Mesothelial cell of epicardium (in vitro differentiated cells): ENCODE results near the gene TMEM52. TPM values are rescaled to one million over a fixed set of nuclear protein-coding genes. Genes with fewer than 3 reads are reported as not detected.

Source experiments
- DNase-seq, 2 experiments: peaks; one replicate each; pipeline ENCODE4 v3.0.0; 2021; ENCODE audit warnings: low spot score in 2 of 2; ENCODE audit not compliant: unreplicated experiment in 2 of 2
- H3K27ac Mint-ChIP-seq: 2 replicates; pipeline ENCODE4 v1.8.0; 2021; ENCODE audit warnings: mixed read lengths
- H3K27me3 Mint-ChIP-seq: 2 replicates; pipeline ENCODE4 v1.8.0; 2021; ENCODE audit warnings: low read depth, mixed read lengths
- H3K36me3 Mint-ChIP-seq: 2 replicates; pipeline ENCODE4 v1.8.0; 2021; ENCODE audit warnings: mixed read lengths
- H3K4me1 Mint-ChIP-seq: 2 replicates; pipeline ENCODE4 v1.8.0; 2021; ENCODE audit warnings: mixed read lengths
- H3K4me3 Mint-ChIP-seq: 2 replicates; pipeline ENCODE4 v1.8.0; 2021; ENCODE audit warnings: mild to moderate bottlenecking, moderate library complexity, mixed read lengths
- H3K9me3 Mint-ChIP-seq: 2 replicates; pipeline ENCODE4 v1.8.0; 2021; ENCODE audit warnings: mixed read lengths
- CTCF ChIP-seq: fragments of 200-600 bp; sonication (generic); IDR thresholded peaks from one replicate; pipeline ENCODE4 v1.5.0; 2021; ENCODE audit warnings: antibody characterized with exemption; ENCODE audit not compliant: unreplicated experiment
- total RNA-seq: library from RNA; stranded (reverse); gene quantifications from 3 replicates; pipeline ENCODE4 v1.2.1, GENCODE V29; 2021

TMEM52 gene
- total RNA-seq = 2.1 to 2.8 TPM (median 2.5 TPM) in 3 replicates

- DNase-seq = no peak
- peak within 1 kb of the TSS; percentile 51 for H3K4me3 Mint-ChIP-seq
- TF ChIP-seq CTCF = no peak
Measured at GRCh38 chr1:1918901-1919303, at the start of gene TMEM52. TSS of gene TMEM52 (minus strand) at chr1:1919279. CDS start at chr1:1919265, 14 bp downstream.

GRCh38 chr1:1967879-1968278, 48.8 kb upstream of the TMEM52 start:
- Mint-ChIP-seq H3K27me3 (peaks cover 6% of the 10 kb centered on the region), H3K27ac (no peak overlapping the region), H3K4me3 (no peak overlapping the region), H3K9me3 (no peaks in the 10 kb centered on the region), H3K4me1 (no peaks in the 10 kb centered on the region), H3K36me3 (no peaks in the 10 kb centered on the region)
- DNase-seq = no peak
- no peak for TF ChIP-seq CTCF

More at GRCh38 chr1:1918901-1919303, at the start of gene TMEM52:
- Mint-ChIP-seq H3K4me1 (no peaks in the 10 kb centered on the region), H3K9me3 (no peaks in the 10 kb centered on the region), H3K27ac (no peak within 1 kb of the TSS), H3K27me3 (peaks cover 12% of the 10 kb centered on the region), H3K36me3 (no peaks in the 10 kb centered on the region)

DNA sequence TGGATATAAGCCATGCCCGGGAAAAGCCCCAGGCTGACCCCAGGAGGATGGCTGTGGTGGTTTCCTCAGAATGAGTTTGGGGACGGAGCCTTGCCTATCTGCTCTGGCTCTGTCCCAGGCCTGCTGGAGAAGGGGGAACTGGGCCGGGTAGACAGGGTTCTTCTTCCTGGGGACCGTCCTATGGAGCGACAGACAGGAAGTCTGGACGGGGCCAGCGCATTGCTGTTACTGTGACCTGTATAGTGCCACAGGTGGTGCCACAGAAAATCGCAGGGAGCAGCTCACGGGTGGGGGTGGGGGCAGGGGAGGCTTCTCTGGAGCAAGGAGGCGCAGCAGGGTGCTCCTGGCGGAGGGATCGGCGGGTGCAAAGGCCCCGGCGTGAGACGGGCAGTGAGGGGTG, 48.1 kb upstream of the TMEM52 start:
- no peak for DNase-seq
- no peak for TF ChIP-seq CTCF
- H3K4me1 Mint-ChIP-seq = no peaks in the 10 kb centered on the region
- H3K4me3 Mint-ChIP-seq = no peak overlapping the region
- H3K27me3 Mint-ChIP-seq = peaks cover 8% of the 10 kb centered on the region
- no peaks in the 10 kb centered on the region for H3K36me3 Mint-ChIP-seq
- no peaks in the 10 kb centered on the region for H3K9me3 Mint-ChIP-seq
- H3K27ac Mint-ChIP-seq = no peak overlapping the region

- DNase-seq = no peak
- Mint-ChIP-seq H3K27me3 (peaks cover 15% of the 10 kb centered on the region), H3K4me3 (no peak overlapping the region), H3K4me1 (no peaks in the 10 kb centered on the region), H3K36me3 (no peaks in the 10 kb centered on the region), H3K9me3 (no peaks in the 10 kb centered on the region), H3K27ac (no peak overlapping the region)
- TF ChIP-seq CTCF = no peak
Measured at GRCh38 chr1:1966071-1966740, 47.1 kb upstream of the TMEM52 start.

GRCh38 chr1:1965546-1965945, 46.5 kb upstream of the TMEM52 start:
- H3K27me3 Mint-ChIP-seq = peaks cover 22% of the 10 kb centered on the region
- H3K9me3 Mint-ChIP-seq = no peaks in the 10 kb centered on the region
- TF ChIP-seq CTCF = no peak

More at GRCh38 chr1:1965546-1965945, 46.5 kb upstream of the TMEM52 start:
- Mint-ChIP-seq H3K27ac (no peak overlapping the region), H3K36me3 (no peaks in the 10 kb centered on the region), H3K4me1 (peaks cover 3% of the 10 kb centered on the region), H3K4me3 (no peak overlapping the region)
- no peak for DNase-seq
